ENCODE data around the gene RNH1.
A peak's percentile ranks its signal among the peaks of the same experiment; 100 is the strongest.

Gene RNH1

GRCh38 chr11:497565-498296, 9.3 kb downstream of the RNH1 start:
- no peak for DNase-seq

GRCh38 chr11:496834-497564, 10.0 kb downstream of the RNH1 start:
- no peak for DNase-seq

- no peak for DNase-seq
Measured at GRCh38 chr11:495537-495931, 11.5 kb downstream of the RNH1 start.

- DNase-seq = no peak
Measured at GRCh38 chr11:494761-495536, 12.1 kb downstream of the RNH1 start.

DNA sequence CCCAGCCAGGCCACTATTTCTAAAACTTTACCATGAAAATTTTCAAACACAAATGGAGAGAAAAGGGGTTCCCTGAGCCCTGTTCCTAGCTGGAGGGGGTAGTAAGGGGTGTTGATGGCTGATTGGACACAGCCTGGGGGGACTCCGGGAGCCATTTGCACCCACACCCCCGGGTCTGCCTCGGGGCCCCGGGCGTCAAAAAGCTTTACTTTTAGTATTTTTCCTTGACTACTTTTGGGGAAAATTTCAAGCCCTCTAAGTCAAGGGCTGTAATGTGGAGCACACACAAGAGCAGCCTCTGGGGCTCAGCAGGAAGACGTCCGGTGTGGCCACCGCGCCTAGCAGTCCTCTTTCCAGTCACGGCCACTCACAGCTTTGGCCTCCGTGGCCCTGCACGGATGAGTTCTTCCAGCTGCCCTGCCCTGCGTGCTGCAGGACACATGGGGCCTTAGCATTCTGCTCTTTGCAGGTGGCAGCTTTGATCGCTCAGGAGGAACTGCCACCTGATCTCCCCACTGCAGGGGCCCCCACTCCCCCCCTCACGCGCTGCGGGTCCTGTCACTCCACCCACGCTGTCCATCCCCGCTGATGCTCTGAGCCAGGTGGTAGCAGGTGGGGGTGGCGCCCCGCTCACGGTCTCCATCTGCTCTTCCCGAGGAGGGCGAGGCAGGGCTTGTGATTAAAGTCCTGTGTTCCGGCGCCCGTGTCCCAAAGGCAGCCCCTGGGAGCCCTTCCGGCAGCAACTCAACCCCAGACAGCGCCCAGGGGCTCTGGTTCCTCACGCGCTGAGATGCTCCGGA, 14.4 kb downstream of the RNH1 start:
- no peak for DNase-seq

DNA sequence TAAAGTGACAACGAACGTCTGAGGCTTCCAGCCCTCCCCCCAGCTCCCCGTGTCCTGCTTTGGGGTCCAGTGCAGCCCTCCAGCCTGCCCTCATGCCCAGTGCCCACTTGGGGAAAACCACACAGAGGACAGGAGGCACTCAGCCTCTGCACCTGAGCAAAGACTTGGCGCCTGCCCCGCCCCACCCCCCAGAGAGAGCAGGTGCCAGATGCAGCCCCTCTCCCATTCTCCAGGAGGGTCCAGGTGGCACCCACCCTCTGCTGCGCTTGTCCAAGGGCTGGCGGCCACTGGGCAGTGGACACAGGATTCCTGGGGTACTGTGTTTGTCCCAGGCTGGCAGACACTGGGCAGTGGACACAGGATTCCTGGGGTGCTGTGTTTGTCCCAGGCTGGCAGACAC, 15.7 kb downstream of the RNH1 start:
- no peak for DNase-seq

- no peak for DNase-seq
Measured at GRCh38 chr11:490930-491260, 16.1 kb downstream of the RNH1 start.

DNA sequence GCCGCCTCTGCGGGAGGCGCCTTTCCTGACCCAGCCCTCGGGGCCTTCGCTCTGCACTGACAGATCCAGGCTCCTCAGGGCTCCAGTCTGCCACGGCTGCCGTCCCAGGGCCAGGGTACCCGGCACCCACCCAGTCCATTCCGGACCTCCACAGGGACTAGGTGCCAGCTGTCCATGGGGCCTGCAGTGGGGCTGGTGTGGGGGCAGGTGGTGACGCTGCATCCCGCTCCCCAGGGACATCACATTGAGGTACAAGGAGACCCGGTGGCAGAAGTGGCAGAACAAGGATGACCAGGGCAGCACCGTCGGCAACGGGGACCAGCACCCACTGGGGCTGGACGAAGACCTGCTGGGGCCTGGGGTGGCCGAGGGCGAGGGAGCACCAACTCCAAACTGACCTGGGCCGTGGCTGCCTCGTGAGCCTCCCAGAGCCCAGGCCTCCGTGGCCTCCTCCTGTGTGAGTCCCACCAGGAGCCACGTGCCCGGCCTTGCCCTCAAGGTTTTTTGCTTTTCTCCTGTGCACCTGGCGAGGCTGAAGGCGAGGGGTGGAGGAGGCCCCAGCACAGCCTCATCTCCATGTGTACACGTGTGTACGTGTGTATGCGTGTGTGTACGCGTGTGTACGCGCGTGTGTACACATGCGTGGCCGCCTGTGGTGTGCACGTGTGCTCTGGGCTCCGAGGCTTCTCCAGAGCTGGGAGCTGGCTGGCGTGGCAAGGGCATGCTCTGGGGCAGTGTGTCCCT, 16.7 kb downstream of the RNH1 start:
- no peak for DNase-seq

- DNase-seq = no peak
Measured at GRCh38 chr11:489610-490185, 17.3 kb downstream of the RNH1 start.

DNA sequence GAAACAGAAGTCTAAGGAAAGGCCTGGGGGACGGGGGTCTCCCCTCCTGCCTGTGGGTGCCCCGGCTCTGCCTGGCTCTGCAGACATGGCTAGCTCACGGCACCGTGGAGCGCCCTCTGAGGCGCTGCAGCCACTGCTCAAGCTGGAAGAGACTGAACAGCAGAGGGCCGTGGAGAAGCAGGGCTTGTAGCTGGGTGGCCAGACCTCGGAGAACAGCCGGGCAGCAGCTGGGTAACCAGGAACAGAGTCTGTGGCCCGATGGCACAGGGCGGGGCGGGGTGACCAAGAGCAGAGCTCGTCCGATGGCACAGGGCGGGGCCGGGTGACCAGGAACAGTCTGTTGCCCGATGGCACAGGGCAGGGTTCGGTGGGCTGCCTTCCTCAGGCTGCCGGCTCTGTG, 18.1 kb downstream of the RNH1 start:
- DNase-seq = no peak

DNA sequence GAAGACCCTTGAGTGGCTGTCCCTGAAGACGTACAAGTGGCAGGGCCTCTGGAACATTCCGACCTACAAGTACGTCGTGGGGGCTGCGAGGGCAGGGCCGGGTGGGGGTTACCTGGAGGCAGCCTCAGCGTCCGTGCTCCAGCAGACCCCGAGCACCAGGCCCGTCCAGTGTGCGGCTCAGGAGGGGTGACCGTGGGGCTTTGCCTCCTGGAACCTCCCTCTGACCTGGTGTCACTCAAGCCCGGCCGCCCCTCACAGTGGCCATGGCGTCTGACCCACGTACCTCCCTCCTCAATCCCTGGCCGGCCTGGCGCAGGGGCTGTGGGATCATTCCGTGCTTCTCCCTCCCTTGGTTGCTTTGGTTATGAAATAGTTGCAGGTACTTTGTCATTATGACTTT, 18.5 kb downstream of the RNH1 start:
- no peak for DNase-seq

DNA sequence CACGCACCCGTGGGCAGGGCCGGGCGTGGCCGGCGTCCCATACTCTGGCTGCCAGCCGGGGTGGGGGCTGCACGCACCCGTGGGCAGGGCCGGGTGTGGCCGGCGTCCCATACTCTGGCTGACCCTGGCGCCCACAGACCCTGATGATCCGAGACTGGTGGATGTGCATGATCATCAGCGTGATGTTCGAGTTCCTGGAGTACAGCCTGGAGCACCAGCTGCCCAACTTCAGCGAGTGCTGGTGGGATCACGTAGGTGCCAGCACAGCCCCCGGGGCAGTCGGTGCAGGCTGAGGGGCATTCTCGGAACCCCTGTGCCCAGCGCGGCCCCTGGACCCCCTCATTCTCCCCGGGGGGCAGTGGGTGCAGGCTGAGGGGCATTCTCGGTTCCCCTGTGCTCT, 19.0 kb downstream of the RNH1 start:
- no peak for DNase-seq

DNA sequence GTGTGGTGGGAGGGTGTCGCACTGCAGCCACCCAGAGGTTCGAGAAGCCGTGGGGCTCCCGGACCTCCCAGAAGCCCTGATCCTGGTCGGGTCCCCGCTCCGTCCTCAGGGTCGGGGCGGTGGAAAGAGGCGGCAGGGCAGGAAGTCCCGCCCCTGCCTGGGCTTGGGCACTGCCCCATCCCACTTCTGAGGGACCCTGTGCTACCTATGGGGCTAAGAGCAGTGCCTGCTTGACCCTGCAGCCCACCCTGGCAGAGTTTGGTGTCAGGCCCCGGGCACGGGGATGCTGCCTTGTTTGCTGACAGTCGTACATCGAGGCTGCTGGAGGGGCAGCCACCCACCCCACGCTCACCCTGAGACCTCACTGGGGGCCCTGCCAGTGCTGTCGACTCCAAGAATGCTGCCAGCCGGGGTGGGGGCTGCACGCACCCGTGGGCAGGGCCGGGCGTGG, 19.4 kb downstream of the RNH1 start:
- no peak for DNase-seq

- no peak for DNase-seq
Measured at GRCh38 chr11:486189-486588, 20.9 kb downstream of the RNH1 start.

- DNase-seq = no peak
Measured at GRCh38 chr11:484616-485015, 22.4 kb downstream of the RNH1 start.

GRCh38 chr11:479311-479710, 27.7 kb downstream of the RNH1 start:
- DNase-seq = no peak

DNA sequence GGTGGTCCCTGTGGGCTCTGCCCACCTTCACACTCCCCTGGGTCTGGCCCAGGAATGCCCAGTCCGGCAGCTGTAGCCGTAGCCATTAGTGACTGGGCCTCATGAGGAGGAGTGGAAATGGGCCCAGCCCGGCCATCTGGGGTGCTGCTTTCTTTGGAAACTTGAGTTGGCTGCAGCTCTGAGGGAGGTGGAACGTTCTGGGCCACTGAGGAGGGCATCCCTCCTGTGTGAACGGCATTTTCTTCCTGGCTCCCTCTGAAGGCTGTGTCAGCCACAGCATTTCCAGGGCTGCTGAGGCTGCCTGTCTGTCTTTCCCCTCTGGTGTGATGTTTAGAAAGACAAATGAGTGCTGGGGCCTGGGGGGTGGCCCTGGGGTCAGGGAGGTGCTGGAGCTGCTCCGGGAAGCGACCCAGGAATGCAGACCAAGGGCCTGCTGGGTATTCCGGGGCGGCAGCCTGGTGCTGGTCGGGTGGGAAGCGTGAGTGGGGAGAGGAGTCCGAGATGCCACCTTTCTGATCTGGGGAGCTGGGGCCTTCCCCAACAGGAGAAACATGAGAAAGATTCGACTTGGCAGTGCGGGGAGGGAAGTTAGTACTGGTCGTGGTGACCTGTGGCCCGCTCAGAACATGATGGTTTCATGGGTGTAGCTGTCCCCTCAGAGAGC, 29.9 kb downstream of the RNH1 start:
- peak in 1 of 2 experiments; percentile 25 for DNase-seq

DNA sequence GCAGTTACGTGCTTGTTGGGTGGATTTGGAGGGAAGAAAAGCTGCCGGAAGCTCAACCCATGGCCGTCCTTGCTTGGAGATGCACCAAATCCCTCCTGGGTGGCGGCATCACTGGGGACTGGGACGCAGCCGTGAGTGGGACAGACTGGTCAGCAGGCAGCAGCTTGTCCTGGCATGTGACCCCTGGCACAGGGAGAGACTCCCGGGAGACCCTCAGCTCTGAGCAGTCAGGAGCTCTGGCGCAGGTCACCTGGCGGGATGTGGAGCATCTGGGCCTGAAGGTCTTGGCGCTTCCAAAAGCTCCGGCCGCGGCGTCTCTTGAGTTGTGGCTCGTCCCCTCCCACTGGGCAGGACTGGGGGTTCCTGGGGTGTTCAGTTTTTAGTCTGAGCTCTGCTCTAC, 30.6 kb downstream of the RNH1 start:
- no peak for DNase-seq

DNA sequence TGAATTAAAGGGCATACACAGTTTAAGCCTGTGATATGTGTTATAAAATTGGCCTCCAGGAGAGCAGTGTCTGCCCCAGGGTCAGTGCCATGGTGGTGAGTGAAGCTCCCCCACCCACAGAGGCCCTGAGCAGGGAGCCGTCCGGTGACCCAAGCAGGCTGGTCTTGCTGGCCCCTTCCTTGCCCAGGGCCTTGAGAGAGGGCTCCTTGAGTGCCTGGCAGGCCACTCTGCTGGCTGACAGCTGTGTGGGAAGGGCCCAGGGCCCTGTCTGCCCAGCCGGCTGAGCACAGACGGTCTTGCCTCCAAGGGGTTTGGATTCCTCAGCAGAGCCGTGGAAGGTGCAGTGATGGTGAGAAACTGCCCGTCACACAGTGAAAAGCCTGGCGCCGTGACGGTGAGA, 31.1 kb downstream of the RNH1 start:
- DNase-seq = no peak

GRCh38 chr11:474914-475506, 32.0 kb downstream of the RNH1 start:
- no peak for DNase-seq

Data from NCI-H446 (cell line).